Mesenteric fat pad (tissue), 1 donor: ENCODE data around the gene TPRA1. TPM values are rescaled to one million over a fixed set of nuclear protein-coding genes. Genes with fewer than 3 reads are reported as not detected.
"Not testable (repeated sequence)": the region's sequence is repeated elsewhere in the genome, so short reads cannot be mapped to it uniquely, and the experiment has no call there.

Experiments used
- DNase-seq: peaks from one replicate; pipeline ENCODE4 v3.0.0-alpha.2; 2020; ENCODE audit warnings: low spot score
- total RNA-seq: library from RNA; stranded (reverse); fragmentation: NEBNext Ultra II Directional; extraction: Animal tissue kit (Norgen Biotek cat#: 25700); gene quantifications from one replicate; pipeline ENCODE4 v1.2.1, GENCODE V29; 2021
- donor health status: DM: yes; HTN: yes; CAD: no.

TPRA1 gene
- total RNA-seq, 1 donor from 2014 or later = 24.6 TPM

DNA sequence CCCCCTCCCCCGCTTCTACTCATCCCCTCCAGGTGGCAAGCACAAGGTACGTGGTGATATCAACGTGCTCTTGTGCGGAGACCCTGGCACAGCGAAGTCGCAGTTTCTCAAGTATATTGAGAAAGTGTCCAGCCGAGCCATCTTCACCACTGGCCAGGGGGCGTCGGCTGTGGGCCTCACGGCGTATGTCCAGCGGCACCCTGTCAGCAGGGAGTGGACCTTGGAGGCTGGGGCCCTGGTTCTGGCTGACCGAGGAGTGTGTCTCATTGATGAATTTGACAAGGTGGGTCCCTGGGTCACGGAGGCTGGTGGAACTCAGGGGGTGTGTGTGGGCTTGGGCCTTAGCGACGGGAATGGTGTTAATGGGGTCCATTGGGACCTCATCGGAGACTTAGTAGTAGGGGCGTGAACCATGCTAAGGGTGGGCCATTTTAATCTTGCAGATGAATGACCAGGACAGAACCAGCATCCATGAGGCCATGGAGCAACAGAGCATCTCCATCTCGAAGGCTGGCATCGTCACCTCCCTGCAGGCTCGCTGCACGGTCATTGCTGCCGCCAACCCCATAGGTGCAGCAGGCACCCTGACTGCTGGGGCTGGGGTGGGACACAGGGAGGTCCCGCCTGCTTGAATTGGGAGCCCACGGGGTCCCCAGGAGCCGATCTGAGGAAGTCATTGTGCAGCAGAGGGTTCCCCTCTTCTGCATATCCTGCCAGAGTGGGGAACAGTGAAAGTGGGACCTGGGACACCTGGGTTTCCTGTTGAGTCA, 26.5 kb upstream of the TPRA1 start:
- no peak for DNase-seq

DNA sequence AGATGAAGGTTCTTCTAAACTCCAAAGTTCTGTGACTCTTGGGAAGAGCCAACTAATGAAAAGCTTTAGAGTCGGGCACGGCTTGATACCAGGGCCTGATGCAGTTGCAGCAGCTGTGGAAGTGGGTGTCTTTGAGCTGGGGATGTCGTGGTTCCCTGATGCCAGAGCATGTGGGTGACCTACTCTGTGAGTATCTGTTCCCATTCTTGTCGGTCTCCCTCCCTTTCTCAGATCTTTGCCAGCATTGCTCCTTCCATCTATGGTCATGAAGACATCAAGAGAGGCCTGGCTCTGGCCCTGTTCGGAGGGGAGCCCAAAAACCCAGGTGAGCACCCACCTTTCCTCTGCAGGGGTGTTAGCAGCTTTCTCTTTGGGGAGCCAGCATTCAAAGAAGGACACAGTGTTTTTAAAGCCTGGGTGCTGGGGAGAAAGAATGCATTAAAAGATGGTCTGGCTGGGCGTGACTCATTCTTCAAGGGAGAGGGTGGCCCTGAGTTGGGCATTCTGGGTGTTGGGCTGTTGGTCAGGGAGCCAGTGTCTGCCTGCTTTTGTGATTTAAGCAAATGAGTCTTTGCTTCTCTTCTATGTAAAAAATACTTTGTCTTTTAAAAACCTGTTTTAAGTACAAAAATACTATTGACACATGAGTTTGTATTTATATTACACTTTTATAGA, 25.2 kb upstream of the TPRA1 start:
- no peak for DNase-seq

DNA sequence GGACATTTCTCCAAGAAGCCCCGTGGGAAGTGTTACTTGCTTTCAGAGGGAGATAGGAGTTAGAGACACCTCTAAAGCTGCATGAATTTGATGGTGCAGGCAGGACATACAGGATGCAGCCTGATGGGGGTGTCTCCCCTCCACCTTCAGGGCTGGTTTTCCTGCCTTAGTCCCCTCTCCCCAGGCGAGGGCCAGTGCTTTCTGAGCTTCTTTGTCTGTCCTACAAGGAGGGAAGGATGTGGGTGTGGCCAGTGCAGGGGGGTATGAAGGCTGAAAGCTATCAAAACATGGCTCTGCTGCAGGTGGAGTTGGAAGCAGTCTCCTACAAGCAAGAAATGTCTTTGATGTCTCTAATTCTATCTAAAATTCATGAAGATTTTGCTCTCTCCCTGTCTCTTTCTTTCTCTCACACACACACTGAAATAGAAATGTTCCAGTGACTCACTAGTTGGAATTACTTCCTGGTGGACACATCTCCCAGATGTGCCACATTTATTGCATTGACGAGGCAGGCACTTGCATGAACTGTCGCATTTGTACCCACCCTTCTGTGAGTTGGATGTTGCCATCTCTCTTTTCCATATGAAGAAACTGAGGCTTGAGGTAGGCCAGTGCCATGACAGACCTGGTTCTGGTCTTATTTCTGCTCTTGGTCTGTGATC, 24.5 kb upstream of the TPRA1 start:
- no peak for DNase-seq

DNA sequence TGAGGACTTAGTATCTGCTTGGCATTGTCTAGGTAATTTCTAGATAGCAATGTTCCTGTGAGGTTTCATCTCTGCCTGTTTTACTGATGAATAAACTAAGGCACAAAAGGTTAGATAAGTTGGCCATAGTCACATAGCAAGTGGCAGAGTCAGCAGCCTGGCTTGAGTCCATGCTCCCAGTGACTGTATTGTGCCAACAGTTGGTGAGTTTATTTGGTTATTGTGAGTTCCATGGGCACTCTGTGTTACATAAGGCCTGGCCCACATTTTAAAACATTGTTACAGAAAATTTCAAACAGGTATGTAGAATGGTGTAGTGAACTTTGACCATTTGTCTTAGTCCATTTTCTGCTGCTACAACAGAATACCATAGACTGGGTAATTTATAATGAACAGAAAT, 22.9 kb upstream of the TPRA1 start:
- no peak for DNase-seq

DNA sequence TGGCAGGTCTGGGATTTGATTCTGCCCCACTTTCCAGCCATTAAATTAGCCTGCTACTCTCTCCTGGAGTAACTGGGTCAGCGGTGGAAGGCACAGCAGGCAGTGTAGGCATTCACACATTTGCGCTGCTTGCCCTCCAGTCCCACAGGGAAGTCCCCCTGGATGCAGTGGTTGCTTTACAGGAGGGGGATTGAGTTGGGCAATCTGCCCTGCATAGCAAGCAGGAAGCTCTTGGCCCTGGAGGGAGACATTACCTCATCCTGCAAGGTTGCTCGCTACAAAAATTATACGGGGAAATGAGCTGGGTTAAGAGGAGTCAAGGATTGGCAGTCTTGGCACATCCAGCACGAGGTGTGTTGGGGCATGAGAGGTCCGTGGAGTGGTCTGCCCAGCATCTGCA, 22.4 kb upstream of the TPRA1 start:
- no peak for DNase-seq

DNA sequence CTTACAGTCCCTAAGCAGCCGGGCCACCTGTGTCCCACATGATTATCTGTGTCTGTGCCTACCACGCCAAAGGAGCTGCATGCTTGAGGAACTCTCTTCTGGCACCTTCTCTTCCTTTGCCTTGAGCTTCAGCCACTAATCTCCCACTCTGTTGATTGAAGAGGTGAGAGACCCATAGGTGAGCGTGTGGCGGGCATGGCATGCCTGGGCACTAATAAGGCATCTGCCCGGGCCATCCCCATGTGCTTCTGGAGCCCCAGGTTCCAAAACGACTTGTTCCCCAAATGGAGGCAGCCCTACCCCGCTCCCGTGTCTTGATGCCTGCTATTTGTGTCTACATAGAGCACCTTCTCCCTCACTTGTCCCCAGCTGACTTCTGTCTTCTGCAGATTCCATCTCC, 20.7 kb upstream of the TPRA1 start:
- DNase-seq = no peak

DNA sequence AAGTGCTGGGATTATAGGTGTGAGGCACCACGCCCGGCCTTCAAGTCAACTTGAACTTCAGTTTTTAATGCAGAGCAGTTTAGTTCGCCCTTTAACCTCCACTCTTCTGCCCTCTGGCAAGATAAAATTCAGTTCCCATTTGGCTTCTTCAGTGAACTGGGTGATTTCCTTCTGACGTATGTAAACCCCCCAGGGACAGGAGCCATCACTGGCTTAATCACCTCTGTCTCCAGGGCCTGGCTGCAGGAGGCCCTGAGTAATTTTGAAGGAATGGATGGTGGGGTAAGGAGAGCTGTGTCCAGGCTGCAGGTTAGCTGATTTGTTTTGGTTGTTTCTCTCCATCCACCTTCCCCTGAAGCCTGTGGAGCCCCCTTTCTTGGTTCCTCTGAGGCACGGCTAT, 19.6 kb upstream of the TPRA1 start:
- DNase-seq = no peak

DNA sequence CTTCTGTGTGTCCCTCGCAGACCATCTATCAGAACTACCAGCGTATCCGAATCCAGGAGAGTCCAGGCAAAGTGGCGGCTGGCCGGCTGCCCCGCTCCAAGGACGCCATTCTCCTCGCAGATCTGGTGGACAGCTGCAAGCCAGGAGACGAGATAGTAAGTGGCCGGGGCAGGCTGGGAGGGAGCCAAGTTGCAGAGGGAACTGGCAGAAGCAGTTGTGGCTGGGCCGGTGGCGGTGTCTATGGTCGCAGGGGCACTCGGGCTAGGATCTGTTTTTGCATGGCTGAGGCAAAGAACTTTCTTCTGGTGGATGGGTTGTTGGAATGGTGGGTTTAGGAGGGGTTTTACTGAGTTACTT, 17.8 kb upstream of the TPRA1 start:
- DNase-seq = no peak

DNA sequence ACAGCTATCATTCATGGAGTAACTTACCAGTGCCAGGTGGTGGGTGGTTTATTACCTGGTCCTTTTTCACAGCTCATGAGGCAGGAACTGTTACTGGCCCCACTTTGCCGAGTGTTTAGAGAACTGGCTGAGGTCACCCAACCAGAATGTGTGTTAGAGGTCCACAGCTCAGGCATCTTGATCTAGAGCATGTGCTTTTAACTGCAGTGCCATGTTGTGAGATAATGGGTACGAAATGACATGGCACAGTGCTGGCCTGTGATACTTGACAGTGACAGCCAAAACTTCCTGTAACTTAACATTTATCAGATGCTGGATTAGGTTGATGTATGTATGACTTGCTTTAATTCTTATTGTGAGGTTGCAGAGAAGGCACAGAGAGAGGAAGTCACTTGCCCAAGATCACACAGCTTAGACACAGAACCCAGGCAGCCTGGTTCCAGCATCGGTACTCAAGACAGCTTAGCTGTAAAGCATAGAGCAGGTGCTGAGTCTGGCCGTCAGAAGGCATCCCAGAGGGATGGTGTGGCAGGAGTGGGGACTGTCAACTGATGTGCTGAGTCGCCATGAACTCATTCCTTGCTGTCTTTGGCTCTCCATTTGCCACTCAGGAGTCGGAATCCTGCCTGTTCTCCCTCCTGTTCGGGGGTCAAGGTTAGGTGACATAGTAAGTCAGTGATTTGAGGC, 17.3 kb upstream of the TPRA1 start:
- no peak for DNase-seq

DNA sequence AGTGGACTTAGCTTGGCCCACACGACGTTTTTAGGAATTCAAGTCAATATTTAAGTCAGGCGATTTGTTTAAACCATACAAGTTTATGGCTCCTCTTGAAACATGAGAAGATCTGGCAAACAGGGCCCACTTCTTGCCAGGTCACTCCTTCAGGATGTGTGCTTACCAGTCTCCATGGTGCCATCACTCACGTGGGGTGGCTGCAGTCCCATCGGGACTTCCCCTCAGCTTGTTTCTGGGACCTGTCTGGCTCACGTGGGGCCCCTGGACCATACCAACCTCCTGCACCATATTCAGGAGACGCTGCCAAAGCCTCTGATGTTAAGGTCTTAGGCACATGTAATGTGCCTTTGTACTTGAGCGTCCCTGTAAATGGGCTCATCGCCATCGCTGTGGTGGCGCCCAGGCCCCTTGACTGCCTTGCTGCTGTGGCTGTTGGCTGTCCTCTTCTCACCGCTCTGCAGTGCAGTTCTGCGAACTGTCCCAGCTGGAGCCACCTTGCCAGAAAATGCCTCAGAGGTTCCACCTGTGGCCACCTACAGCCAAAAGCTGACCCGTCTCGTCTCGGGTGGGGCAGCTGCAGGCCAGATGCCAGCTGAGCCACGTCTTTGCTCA, 16.6 kb upstream of the TPRA1 start:
- DNase-seq = no peak

DNA sequence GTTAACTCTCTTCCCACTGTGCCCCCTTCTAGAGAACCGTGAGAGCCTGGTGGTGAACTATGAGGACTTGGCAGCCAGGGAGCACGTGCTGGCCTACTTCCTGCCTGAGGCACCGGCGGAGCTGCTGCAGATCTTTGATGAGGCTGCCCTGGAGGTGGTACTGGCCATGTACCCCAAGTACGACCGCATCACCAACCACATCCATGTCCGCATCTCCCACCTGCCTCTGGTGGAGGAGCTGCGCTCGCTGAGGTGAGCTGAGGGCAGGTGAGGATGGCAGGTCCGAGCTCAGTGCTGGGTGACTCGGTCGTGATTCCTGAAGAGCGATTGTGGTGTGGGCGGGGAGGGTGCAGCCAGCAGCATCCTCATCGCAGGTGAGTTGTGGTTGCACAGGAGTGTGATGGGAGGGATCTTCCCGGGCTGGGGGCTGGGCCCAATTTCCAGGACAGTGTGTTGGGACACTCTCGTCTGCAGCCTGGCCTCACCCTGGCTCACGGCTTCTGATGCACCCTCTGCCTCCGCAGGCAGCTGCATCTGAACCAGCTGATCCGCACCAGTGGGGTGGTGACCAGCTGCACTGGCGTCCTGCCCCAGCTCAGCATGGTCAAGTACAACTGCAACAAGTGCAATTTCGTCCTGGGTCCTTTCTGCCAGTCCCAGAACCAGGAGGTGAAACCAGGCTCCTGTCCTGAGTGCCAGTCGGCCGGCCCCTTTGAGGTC, 15.7 kb upstream of the TPRA1 start:
- no peak for DNase-seq

DNA sequence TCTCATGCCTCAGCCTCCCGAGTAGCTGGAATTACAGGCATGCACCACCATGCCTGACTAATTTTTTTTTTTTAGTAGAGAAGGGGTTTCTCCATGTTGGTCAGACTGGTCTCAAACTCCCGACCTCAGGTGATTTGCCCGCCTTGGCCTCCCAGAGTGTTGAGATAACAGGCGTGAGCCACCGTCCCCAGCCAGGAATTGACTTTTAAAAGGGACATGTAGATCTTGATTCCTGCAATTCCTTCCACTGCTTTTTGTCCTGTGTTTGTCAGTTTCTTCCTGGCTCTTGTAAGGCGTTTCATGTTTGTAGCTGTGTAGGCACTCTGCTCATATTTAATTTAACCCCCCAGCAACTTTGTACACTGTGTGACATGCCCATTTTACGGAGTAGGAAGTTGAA, 15.0 kb upstream of the TPRA1 start:
- not testable (repeated sequence) for DNase-seq

DNA sequence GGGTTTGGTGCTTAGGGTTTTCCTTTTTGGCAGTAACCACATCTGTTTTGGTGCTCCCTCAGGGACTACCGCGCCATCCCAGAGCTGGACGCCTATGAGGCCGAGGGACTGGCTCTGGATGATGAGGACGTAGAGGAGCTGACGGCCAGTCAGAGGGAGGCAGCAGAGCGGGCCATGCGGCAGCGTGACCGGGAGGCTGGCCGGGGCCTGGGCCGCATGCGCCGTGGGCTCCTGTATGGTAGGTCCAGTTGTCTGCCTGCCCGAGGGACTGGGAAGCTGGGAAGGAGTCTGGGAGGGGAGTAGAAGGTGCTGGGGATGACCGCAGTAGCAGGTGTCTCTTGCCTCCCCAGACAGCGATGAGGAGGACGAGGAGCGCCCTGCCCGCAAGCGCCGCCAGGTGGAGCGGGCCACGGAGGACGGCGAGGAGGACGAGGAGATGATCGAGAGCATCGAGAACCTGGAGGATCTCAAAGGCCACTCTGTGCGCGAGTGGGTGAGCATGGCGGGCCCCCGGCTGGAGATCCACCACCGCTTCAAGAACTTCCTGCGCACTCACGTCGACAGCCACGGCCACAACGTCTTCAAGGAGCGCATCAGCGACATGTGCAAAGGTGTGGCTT, 14.1 kb upstream of the TPRA1 start:
- no peak for DNase-seq

DNA sequence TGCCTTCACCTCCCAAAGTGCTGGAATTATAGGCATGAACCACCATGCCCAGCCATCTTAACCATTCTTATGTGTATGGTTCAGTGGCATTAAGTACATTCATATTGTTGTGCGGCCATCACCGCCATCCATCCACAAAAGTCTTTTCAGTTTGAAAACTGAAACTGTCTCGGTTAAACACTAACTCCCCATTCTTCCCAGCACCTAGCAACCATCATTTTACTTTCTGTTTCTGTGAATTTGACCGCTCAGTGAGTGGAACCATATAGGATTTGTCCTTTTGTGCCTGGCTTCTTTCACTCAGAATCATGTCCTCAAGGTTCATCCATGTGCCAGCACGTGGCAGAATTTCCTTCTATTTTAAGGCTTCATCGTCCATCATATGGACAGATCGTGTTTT, 13.5 kb upstream of the TPRA1 start:
- DNase-seq = no peak

DNA sequence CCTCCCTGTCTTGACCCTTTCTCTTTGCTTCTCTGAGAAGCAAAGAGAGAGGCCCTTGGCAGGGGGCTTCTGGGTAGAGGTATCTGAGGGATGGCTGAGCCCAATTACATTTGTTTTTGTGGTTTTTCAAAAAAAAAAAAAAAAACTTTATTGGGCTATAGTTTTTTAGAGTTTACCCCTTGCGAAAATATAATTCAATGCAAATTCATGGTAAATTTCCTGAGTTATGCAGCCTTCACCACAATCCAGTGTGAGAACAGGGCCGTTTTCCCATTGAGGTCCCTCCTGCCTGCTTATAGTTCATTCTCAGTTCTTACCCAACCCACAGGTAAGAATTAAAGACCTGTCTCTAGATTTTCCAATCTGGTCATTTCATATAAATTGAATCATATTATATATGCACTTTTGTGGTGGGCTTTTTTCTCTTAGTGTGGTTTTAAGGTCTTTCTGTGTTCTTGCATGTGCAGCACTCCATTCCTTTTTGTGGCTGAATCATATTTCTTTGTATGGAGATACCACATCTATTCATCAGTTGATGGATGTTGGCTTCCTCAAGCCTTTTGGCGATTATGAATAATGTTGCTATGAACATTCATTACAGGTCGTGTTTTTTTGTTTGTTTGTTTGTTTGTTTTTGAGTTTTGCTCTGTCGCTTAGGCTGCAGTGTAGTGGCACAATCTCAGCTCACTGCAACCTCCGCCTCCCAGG, 10.4 kb upstream of the TPRA1 start:
- DNase-seq = no peak

DNA sequence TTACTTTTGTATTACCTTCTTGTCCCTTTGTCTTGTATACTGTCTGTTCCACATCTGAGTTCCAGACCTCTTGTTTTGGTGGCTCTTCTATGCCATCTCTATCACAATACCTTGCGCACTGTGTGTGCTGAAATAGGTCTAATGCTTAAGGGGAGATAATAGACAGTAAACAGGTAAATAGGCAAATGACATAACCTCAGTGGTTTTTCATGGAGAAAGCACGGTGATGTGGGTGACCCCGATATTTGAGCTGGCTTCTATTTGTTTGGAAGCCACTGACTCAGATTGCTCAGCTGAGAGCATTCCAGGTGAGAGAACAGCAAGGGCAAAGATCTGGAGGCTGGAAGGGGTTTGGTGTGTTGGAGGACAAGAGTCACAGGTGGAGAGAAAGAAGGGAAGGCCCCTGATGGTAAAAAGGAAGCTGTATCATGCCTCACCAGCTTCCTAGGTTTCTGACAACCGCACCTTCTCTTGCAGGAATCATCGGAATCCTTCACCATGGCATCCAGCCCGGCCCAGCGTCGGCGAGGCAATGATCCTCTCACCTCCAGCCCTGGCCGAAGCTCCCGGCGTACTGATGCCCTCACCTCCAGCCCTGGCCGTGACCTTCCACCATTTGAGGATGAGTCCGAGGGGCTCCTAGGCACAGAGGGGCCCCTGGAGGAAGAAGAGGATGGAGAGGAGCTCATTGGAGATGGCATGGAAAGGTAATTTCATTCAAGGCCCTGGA, 8.5 kb upstream of the TPRA1 start:
- DNase-seq = no peak

DNA sequence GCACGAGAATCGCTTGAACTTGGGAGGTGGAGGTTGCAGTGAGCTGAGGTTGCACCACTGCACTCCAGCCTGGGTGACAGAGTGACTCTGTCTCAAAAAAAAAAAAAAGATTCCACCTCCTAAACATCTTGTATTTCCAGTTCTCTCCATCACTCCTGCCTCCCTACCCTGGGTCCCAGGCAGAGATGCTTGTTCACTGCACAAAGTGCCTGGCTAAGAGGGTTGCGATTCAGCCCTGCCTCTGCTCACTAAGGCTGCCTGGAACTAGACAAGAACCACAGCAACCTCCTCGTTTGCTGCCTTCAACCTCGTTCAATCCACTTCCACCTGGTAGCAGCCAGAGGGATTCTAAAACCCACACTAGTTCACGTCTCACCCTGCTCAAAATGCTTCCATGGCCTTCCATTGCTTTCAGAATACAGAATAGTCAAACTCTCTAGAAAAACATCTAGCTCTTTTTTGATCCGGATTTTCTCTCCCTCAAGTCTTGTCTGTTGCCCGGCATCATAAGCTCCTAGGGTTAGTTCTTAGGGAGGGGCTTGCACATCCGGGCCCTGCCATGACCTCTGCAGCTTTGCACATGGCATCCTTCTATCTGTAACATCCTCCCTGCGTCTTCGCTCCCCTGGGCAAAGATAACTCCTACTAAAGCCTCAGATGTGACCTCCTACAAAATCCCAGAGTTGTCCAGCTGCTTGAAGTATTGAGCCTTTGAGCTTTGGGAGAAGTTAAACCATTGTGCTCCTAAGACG, 6.7 kb upstream of the TPRA1 start:
- DNase-seq = no peak

DNA sequence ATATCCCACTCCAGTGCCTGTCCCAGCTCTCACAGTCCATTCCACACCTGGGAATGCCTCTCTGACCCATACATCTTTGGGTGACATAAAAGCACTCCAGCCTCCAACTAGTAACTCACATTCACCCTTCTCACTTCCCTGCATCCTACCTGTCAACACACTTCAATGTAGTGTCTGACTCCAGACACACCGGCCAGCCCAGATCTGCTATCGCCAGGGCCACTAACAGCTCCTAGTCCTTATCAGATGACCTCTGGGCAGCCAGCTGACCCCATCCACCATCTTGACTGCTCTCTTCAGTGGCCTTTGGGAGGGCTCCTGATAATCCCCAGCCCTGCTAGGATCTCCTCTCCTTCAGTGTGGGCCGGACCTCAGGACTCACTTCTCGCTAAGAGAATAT, 4.8 kb upstream of the TPRA1 start:
- DNase-seq = no peak
